GM04503 (cell line): ENCODE results near the gene KAZALD1.

Experiments
- DNase-seq: peaks from one replicate; pipeline ENCODE4 v3.0.0-alpha.2; 2012; ENCODE audit warnings: low read depth

The KAZALD1 gene

GRCh38 chr10:101047961-101048892, 13.6 kb upstream of the KAZALD1 start:
- DNase-seq = no peak

GRCh38 chr10:101050208-101051069, 11.3 kb upstream of the KAZALD1 start:
- no peak for DNase-seq

GRCh38 chr10:101052285-101052684, 9.5 kb upstream of the KAZALD1 start:
- no peak for DNase-seq

GRCh38 chr10:101053516-101053915, 8.3 kb upstream of the KAZALD1 start:
- DNase-seq = no peak

GRCh38 chr10:101054351-101054750, 7.4 kb upstream of the KAZALD1 start:
- DNase-seq = no peak

GRCh38 chr10:101054876-101055275, 6.9 kb upstream of the KAZALD1 start:
- no peak for DNase-seq

- DNase-seq = no peak
Observed at GRCh38 chr10:101055411-101055810, 6.4 kb upstream of the KAZALD1 start.

GRCh38 chr10:101056365-101057151, 5.2 kb upstream of the KAZALD1 start:
- DNase-seq = no peak

GRCh38 chr10:101060036-101060950, 1.5 kb upstream of the KAZALD1 start:
- peak; percentile 75 for DNase-seq

- DNase-seq = no peak
Observed at GRCh38 chr10:101060951-101061623, 702 bp upstream of the KAZALD1 start.

- no peak for DNase-seq
Observed at GRCh38 chr10:101062232-101063049, 652 bp downstream of the KAZALD1 start.

- no peak for DNase-seq
Observed at GRCh38 chr10:101063050-101063525, 1.3 kb downstream of the KAZALD1 start.

GRCh38 chr10:101063548-101064414, 2.0 kb downstream of the KAZALD1 start:
- no peak for DNase-seq

GRCh38 chr10:101064415-101065030, 2.7 kb downstream of the KAZALD1 start:
- no peak for DNase-seq

GRCh38 chr10:101065481-101066145, 3.8 kb downstream of the KAZALD1 start:
- no peak for DNase-seq

- DNase-seq = no peak
Observed at GRCh38 chr10:101066146-101066895, 4.5 kb downstream of the KAZALD1 start.
